SK-N-SH (cell line): Measurements from ENCODE around the gene ACTL6A. TPM values are rescaled to one million over a fixed set of nuclear protein-coding genes. Genes with fewer than 3 reads are reported as not detected.

Source experiments
- CTCF ChIA-PET: fragments of 300-600, 350-600 bp; formaldehyde crosslinking; extraction: SDS; loops from one replicate; lab custom pipeline; 2021; lab: Yijun Ruan, JAX
- POLR2A ChIA-PET: fragments of 350-600 bp; sonication (Branson Sonifier 250); formaldehyde crosslinking; extraction: SDS; loops from one replicate; lab custom pipeline; 2020; ENCODE audit warnings: antibody characterized with exemption, inconsistent platforms; lab: Yijun Ruan, JAX
- DNase-seq: peaks from one replicate; pipeline ENCODE4 v3.0.0; 2012
- H2AFZ ChIP-seq: fragments of 200-600 bp; sonication (generic); 2 replicates; pipeline ENCODE4 v1.8.1; 2016; ENCODE audit warnings: antibody characterized with exemption, mild to moderate bottlenecking, low read depth
- H3F3A ChIP-seq: fragments of 200-600 bp; sonication (generic); replicated peaks from 2 replicates; pipeline ENCODE3; 2016; ENCODE audit warnings: antibody characterized with exemption, mild to moderate bottlenecking; ENCODE audit not compliant: insufficient read depth
- H3K27ac ChIP-seq, 2 experiments: fragments of 200-500 bp in 1 of 2; fragments of 200-600 bp in 1 of 2; sonication (Bioruptor generic) in 1 of 2; sonication (generic), shearing (Covaris generic) in 1 of 2; 2 replicates each; pipeline versions ENCODE4 v1.5.1 to v1.6.1; 2014 to 2016; ENCODE audit warnings: low read depth in 2 of 2, inconsistent platforms in 1 of 2, low read length in 1 of 2, mild to moderate bottlenecking in 1 of 2, mixed read lengths in 1 of 2
- H3K27me3 ChIP-seq: fragments of 200-600 bp; sonication (generic), shearing (Covaris generic); 2 replicates; pipeline ENCODE4 v1.6.1; 2016; ENCODE audit warnings: mixed run types; ENCODE audit not compliant: insufficient read depth
- H3K36me3 ChIP-seq, 2 experiments: fragments of 200-500 bp in 1 of 2; fragments of 200-600 bp in 1 of 2; sonication (Bioruptor generic) in 1 of 2; sonication (generic) in 1 of 2; replicated peaks in 1 of 2; 2 replicates each; pipeline versions ENCODE3 to v1.5.1; 2014 to 2016; ENCODE audit warnings: low read length in 1 of 2, mild to moderate bottlenecking in 1 of 2; ENCODE audit not compliant: insufficient read depth in 2 of 2, control insufficient read depth in 1 of 2
- H3K4me1 ChIP-seq, 2 experiments: fragments of 200-500 bp in 1 of 2; fragments of 200-600 bp in 1 of 2; sonication (Bioruptor generic) in 1 of 2; sonication (generic), shearing (Covaris generic) in 1 of 2; 2 replicates each; pipeline versions ENCODE4 v1.5.1 to v1.6.1; 2014 to 2016; ENCODE audit warnings: low read depth in 1 of 2, low read length in 1 of 2, mixed run types in 1 of 2; ENCODE audit not compliant: insufficient read depth in 2 of 2, control insufficient read depth in 1 of 2
- H3K4me2 ChIP-seq: fragments of 200-600 bp; sonication (generic), shearing (Covaris generic); 2 replicates; pipeline ENCODE4 v1.6.1; 2017; ENCODE audit warnings: mixed run types
- H3K4me3 ChIP-seq, 2 experiments: fragments of 200-500 bp in 1 of 2; fragments of 200-600 bp in 1 of 2; sonication (Bioruptor generic) in 1 of 2; sonication (generic), shearing (Covaris generic) in 1 of 2; 2 replicates each; pipeline versions ENCODE4 v1.5.1 to v1.8.1; 2014 to 2016; ENCODE audit warnings: low read depth in 2 of 2, inconsistent platforms in 1 of 2, low read length in 1 of 2, mild to moderate bottlenecking in 1 of 2, mixed read lengths in 1 of 2, moderate library complexity in 1 of 2
- H3K79me2 ChIP-seq: fragments of 200-600 bp; sonication (generic); 2 replicates; pipeline ENCODE4 v1.8.1; 2017; ENCODE audit warnings: mild to moderate bottlenecking; ENCODE audit not compliant: insufficient read depth
- H3K9ac ChIP-seq: fragments of 200-600 bp; sonication (generic); 2 replicates; pipeline ENCODE4 v1.6.1; 2017; ENCODE audit warnings: mixed run types
- H3K9me2 ChIP-seq: fragments of 200-600 bp; sonication (generic); 2 replicates; pipeline ENCODE4 v1.6.1; 2017; ENCODE audit warnings: mixed run types
- H3K9me3 ChIP-seq: fragments of 200-600 bp; sonication (generic); 2 replicates; pipeline ENCODE4 v1.6.1; 2017; ENCODE audit warnings: mixed run types, mild to moderate bottlenecking, moderate library complexity
- H4K20me1 ChIP-seq: fragments of 200-600 bp; sonication (generic); 2 replicates; pipeline ENCODE4 v1.6.1; 2017; ENCODE audit warnings: mild to moderate bottlenecking, mixed run types; ENCODE audit not compliant: insufficient read depth
- CHD2 ChIP-seq: fragments of 150-350 bp; IDR thresholded peaks from 2 replicates; pipeline ENCODE4 v1.6.1; 2018; ENCODE audit warnings: low read length; ENCODE audit not compliant: partially characterized antibody
- FOXM1 ChIP-seq: IDR thresholded peaks from 2 replicates; pipeline ENCODE4 v1.4.0; 2012; ENCODE audit warnings: low read depth, mild to moderate bottlenecking
- JUND ChIP-seq: IDR thresholded peaks from 2 replicates; pipeline ENCODE4 v1.4.0; 2012
- NFIC ChIP-seq: IDR thresholded peaks from 2 replicates; pipeline ENCODE4 v1.4.0; 2012; ENCODE audit warnings: borderline replicate concordance
- SIN3A ChIP-seq: IDR thresholded peaks from 2 replicates; pipeline ENCODE4 v1.6.1; 2012; ENCODE audit warnings: low read depth, mild to moderate bottlenecking, low read length, moderate library complexity, borderline replicate concordance
- TAF1 ChIP-seq: IDR thresholded peaks from 2 replicates; pipeline ENCODE4 v1.6.1; 2012; ENCODE audit warnings: low read depth, mild to moderate bottlenecking, low read length, moderate library complexity, borderline replicate concordance
- YY1 ChIP-seq: IDR thresholded peaks from 2 replicates; pipeline ENCODE4 v1.4.0; 2012; ENCODE audit warnings: low read depth, mild to moderate bottlenecking
- WGBS: methylation state at CpG from one replicate; pipeline ENCODE4 v1.1.6; 2017; ENCODE audit warnings: low lambda C conversion rate; 5-methylcytosine and 5-hydroxymethylcytosine counted together
- polyA plus RNA-seq, 3 experiments: library from polyadenylated mRNA; depleted of rRNA; stranded (reverse); fragments of >200 nt; gene quantifications; 2 replicates each; pipeline ENCODE4 v1.2.3, GENCODE V29; 2012
- TF ChIP-seq, protein P1 (sequence below): IDR thresholded peaks from 2 replicates; pipeline ENCODE4; 2012
- TF ChIP-seq, protein P2 (sequence below): IDR thresholded peaks from 2 replicates; pipeline ENCODE4 v1.4.0; 2012; ENCODE audit warnings: low read depth, borderline replicate concordance
- TF ChIP-seq, protein P3 (sequence below): fragments of 200-600 bp; sonication (generic); IDR thresholded peaks from 2 replicates; pipeline ENCODE4 v1.6.1; 2017; ENCODE audit warnings: antibody characterized with exemption, mild to moderate bottlenecking, moderate library complexity
- TF ChIP-seq, protein P4 (sequence below): IDR thresholded peaks from 2 replicates; pipeline ENCODE4 v1.4.0; 2012; ENCODE audit warnings: low read depth

Gene ACTL6A
- polyA plus RNA-seq, 1 of the 3 experiments (the other 2 are of a cell fraction), result 87.7 TPM

DNA sequence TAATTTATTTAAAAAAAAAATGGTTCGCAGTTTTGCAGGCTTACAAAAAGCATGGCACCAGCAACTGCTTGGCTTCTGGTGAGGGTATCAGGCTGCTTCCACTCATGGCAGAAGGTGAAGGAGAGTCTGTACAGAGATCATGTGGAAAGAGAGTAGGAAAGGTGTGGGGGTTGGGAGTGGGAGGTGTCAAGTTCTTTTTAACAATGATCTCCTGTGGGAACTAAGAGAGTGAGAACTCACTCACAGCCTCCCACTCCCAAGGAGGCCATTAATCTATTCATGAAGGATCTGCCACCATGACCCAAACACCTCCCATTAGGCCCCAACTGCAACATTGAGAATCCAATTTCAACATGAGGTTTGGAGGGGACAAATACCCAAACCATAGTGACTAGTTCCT is 21.1 kb upstream of the ACTL6A start:
- Histone ChIP-seq H2AFZ (no peak overlapping the region), H3F3A (peaks cover 7% of the 10 kb centered on the region), H3K27me3 (no peaks in the 10 kb centered on the region), H4K20me1 (no peaks in the 10 kb centered on the region), H3K4me3 (no peak overlapping the region), H3K9me3 (no peaks in the 10 kb centered on the region), H3K79me2 (no peaks in the 10 kb centered on the region), H3K27ac (no peak overlapping the region), H3K9me2 (no peaks in the 10 kb centered on the region), H3K4me2 (no peak overlapping the region), H3K4me1 (no peaks in the 10 kb centered on the region), H3K36me3 (no peaks in the 10 kb centered on the region)
- 86% methylated on average over 1 of the region's 1 CpG for WGBS
- ChIA-PET POLR2A (no interaction called here), CTCF (no interaction called here)
- no peak for DNase-seq
- TF ChIP-seq, protein P1, sequence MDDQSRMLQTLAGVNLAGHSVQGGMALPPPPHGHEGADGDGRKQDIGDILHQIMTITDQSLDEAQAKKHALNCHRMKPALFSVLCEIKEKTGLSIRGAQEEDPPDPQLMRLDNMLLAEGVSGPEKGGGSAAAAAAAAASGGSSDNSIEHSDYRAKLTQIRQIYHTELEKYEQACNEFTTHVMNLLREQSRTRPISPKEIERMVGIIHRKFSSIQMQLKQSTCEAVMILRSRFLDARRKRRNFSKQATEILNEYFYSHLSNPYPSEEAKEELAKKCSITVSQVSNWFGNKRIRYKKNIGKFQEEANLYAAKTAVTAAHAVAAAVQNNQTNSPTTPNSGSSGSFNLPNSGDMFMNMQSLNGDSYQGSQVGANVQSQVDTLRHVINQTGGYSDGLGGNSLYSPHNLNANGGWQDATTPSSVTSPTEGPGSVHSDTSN, result no peak
- TF ChIP-seq, protein P2, sequence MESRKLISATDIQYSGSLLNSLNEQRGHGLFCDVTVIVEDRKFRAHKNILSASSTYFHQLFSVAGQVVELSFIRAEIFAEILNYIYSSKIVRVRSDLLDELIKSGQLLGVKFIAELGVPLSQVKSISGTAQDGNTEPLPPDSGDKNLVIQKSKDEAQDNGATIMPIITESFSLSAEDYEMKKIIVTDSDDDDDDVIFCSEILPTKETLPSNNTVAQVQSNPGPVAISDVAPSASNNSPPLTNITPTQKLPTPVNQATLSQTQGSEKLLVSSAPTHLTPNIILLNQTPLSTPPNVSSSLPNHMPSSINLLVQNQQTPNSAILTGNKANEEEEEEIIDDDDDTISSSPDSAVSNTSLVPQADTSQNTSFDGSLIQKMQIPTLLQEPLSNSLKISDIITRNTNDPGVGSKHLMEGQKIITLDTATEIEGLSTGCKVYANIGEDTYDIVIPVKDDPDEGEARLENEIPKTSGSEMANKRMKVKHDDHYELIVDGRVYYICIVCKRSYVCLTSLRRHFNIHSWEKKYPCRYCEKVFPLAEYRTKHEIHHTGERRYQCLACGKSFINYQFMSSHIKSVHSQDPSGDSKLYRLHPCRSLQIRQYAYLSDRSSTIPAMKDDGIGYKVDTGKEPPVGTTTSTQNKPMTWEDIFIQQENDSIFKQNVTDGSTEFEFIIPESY, result no peak
- TF ChIP-seq NFIC, result no peak
- no peak for TF ChIP-seq FOXM1
- TF ChIP-seq, protein P3, sequence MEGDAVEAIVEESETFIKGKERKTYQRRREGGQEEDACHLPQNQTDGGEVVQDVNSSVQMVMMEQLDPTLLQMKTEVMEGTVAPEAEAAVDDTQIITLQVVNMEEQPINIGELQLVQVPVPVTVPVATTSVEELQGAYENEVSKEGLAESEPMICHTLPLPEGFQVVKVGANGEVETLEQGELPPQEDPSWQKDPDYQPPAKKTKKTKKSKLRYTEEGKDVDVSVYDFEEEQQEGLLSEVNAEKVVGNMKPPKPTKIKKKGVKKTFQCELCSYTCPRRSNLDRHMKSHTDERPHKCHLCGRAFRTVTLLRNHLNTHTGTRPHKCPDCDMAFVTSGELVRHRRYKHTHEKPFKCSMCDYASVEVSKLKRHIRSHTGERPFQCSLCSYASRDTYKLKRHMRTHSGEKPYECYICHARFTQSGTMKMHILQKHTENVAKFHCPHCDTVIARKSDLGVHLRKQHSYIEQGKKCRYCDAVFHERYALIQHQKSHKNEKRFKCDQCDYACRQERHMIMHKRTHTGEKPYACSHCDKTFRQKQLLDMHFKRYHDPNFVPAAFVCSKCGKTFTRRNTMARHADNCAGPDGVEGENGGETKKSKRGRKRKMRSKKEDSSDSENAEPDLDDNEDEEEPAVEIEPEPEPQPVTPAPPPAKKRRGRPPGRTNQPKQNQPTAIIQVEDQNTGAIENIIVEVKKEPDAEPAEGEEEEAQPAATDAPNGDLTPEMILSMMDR, result no peak
- TF ChIP-seq, protein P4, sequence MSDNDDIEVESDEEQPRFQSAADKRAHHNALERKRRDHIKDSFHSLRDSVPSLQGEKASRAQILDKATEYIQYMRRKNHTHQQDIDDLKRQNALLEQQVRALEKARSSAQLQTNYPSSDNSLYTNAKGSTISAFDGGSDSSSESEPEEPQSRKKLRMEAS, result no peak
- TF ChIP-seq SIN3A, result no peak
- no peak for TF ChIP-seq JUND
- TF ChIP-seq TAF1, result no peak
- TF ChIP-seq YY1, result no peak
- TF ChIP-seq CHD2, result no peak
- TF ChIP-seq, all 33 proteins: peak for 0
- no peak overlapping the region for H3K9ac ChIP-seq

DNA sequence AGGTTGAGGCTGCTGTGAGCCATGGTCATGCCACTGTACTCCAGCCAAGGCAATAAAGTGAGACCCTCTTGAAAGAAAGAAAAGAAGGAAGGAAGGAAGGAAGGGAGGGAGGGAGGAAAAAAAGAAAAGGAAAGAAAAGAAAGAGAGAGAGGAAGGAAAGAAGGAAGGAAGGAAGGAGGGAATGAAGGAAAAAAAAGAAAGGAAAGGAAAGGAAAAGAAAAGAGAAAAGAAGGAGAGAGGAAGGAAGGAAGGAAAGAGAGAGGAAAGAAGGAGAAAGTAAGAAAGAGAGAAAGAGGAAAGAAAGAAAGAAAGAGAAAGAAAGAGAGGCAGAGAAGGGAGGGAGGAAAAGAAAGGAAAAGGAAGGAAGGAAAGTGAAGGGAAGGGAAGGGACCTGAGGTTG is 20.4 kb upstream of the ACTL6A start:
- Histone ChIP-seq H3K4me3 (no peak overlapping the region), H3K79me2 (no peaks in the 10 kb centered on the region), H3K9me2 (no peaks in the 10 kb centered on the region), H3K9me3 (no peaks in the 10 kb centered on the region), H3K27ac (no peak overlapping the region), H2AFZ (no peak overlapping the region), H3K36me3 (no peaks in the 10 kb centered on the region), H3K9ac (no peak overlapping the region), H3K4me2 (no peak overlapping the region), H4K20me1 (no peaks in the 10 kb centered on the region), H3F3A (peaks cover 7% of the 10 kb centered on the region), H3K27me3 (no peaks in the 10 kb centered on the region), H3K4me1 (no peaks in the 10 kb centered on the region)
- TF ChIP-seq JUND (no peak), FOXM1 (no peak)
- DNase-seq, result no peak
- POLR2A ChIA-PET, result no interaction called here
- CTCF ChIA-PET, result no interaction called here
